ENCODE data around the gene GRHL3.
"Not testable (repeated sequence)": the region's sequence is repeated elsewhere in the genome, so short reads cannot be mapped to it uniquely, and the experiment has no call there.

Gene GRHL3

GRCh38 chr1:24319312-24319863 is at the start of gene GRHL3:
Gene GRHL3, plus strand, starts transcription at chr1:24319357. Its CDS starts 195 bp downstream, at chr1:24319552.
- H3K27ac ChIP-seq (ENCODE audit: low read depth, low read length), result no peak within 1 kb of the TSS
- H3K9me3 ChIP-seq (ENCODE audit: low read length), result no peaks in the 10 kb centered on the region
- no peaks in the 10 kb centered on the region for H3K36me3 ChIP-seq (ENCODE audit: insufficient read depth, low read length)
- no peak within 1 kb of the TSS for H3K9ac ChIP-seq (ENCODE audit: low read length)
- peaks cover 7% of the 10 kb centered on the region for H3K4me1 ChIP-seq (ENCODE audit: insufficient read depth, low read length)
- no peak within 1 kb of the TSS for H3K4me3 ChIP-seq (ENCODE audit: low read depth in 1 of 2, low read length in 2 of 2)
- H3K27me3 ChIP-seq (ENCODE audit: control insufficient read depth in 1 of 2, insufficient read depth in 2 of 2, low read length in 2 of 2), result peaks cover 4 to 12% of the 10 kb centered on the region in 2 donors

- H3K4me1 ChIP-seq (ENCODE audit: insufficient read depth, low read length); H3K36me3 ChIP-seq (ENCODE audit: insufficient read depth, low read length); H3K4me3 ChIP-seq (ENCODE audit: low read depth in 1 of 2, low read length in 2 of 2); H3K27me3 ChIP-seq (ENCODE audit: control insufficient read depth in 1 of 2, insufficient read depth in 2 of 2, low read length in 2 of 2); H3K9me3 ChIP-seq (ENCODE audit: low read length); H3K27ac ChIP-seq (ENCODE audit: low read depth, low read length); H3K9ac ChIP-seq (ENCODE audit: low read length): not testable (repeated sequence)
Observed at GRCh38 chr1:24274203-24275103, 44.7 kb upstream of the GRHL3 start.

- no peaks in the 10 kb centered on the region for H3K4me1 ChIP-seq (ENCODE audit: insufficient read depth, low read length)
- H3K27ac ChIP-seq (ENCODE audit: low read depth, low read length), result no peak overlapping the region
- no peaks in the 10 kb centered on the region for H3K36me3 ChIP-seq (ENCODE audit: insufficient read depth, low read length)
- H3K9ac ChIP-seq (ENCODE audit: low read length), result no peak overlapping the region
- no peaks in the 10 kb centered on the region for H3K9me3 ChIP-seq (ENCODE audit: low read length)
- no peak overlapping the region for H3K4me3 ChIP-seq (ENCODE audit: low read depth in 1 of 2, low read length in 2 of 2)
- peaks cover 0 to 8% of the 10 kb centered on the region in 2 donors for H3K27me3 ChIP-seq (ENCODE audit: control insufficient read depth in 1 of 2, insufficient read depth in 2 of 2, low read length in 2 of 2)
Observed at GRCh38 chr1:24275104-24275410, 44.1 kb upstream of the GRHL3 start.

GRCh38 chr1:24275510-24275909 is 43.6 kb upstream of the GRHL3 start:
- H3K9ac ChIP-seq (ENCODE audit: low read length), result no peak overlapping the region
- H3K36me3 ChIP-seq (ENCODE audit: insufficient read depth, low read length), result no peaks in the 10 kb centered on the region
- no peaks in the 10 kb centered on the region for H3K9me3 ChIP-seq (ENCODE audit: low read length)
- no peak overlapping the region for H3K27ac ChIP-seq (ENCODE audit: low read depth, low read length)
- H3K27me3 ChIP-seq (ENCODE audit: control insufficient read depth in 1 of 2, insufficient read depth in 2 of 2, low read length in 2 of 2), result peaks cover 0 to 8% of the 10 kb centered on the region in 2 donors
- no peaks in the 10 kb centered on the region for H3K4me1 ChIP-seq (ENCODE audit: insufficient read depth, low read length)
- no peak overlapping the region for H3K4me3 ChIP-seq (ENCODE audit: low read depth in 1 of 2, low read length in 2 of 2)

GRCh38 chr1:24276791-24277190 is 42.4 kb upstream of the GRHL3 start:
- no peak overlapping the region for H3K4me3 ChIP-seq (ENCODE audit: low read depth in 1 of 2, low read length in 2 of 2)
- H3K4me1 ChIP-seq (ENCODE audit: insufficient read depth, low read length), result no peaks in the 10 kb centered on the region
- peaks cover 0 to 8% of the 10 kb centered on the region in 2 donors for H3K27me3 ChIP-seq (ENCODE audit: control insufficient read depth in 1 of 2, insufficient read depth in 2 of 2, low read length in 2 of 2)
- no peak overlapping the region for H3K9ac ChIP-seq (ENCODE audit: low read length)
- H3K27ac ChIP-seq (ENCODE audit: low read depth, low read length), result no peak overlapping the region
- H3K9me3 ChIP-seq (ENCODE audit: low read length), result no peaks in the 10 kb centered on the region
- H3K36me3 ChIP-seq (ENCODE audit: insufficient read depth, low read length), result no peaks in the 10 kb centered on the region

GRCh38 chr1:24277420-24278169 is 41.6 kb upstream of the GRHL3 start:
- H3K36me3 ChIP-seq (ENCODE audit: insufficient read depth, low read length), result no peaks in the 10 kb centered on the region
- H3K9me3 ChIP-seq (ENCODE audit: low read length), result no peaks in the 10 kb centered on the region
- H3K9ac ChIP-seq (ENCODE audit: low read length), result no peak overlapping the region
- H3K27me3 ChIP-seq (ENCODE audit: control insufficient read depth in 1 of 2, insufficient read depth in 2 of 2, low read length in 2 of 2), result peaks cover 0 to 8% of the 10 kb centered on the region in 2 donors
- H3K4me3 ChIP-seq (ENCODE audit: low read depth in 1 of 2, low read length in 2 of 2), result no peak overlapping the region
- H3K27ac ChIP-seq (ENCODE audit: low read depth, low read length), result no peak overlapping the region
- no peaks in the 10 kb centered on the region for H3K4me1 ChIP-seq (ENCODE audit: insufficient read depth, low read length)

- Histone ChIP-seq H3K36me3 (ENCODE audit: insufficient read depth, low read length) (no peaks in the 10 kb centered on the region), H3K27ac (ENCODE audit: low read depth, low read length) (no peak overlapping the region), H3K9me3 (ENCODE audit: low read length) (no peaks in the 10 kb centered on the region), H3K4me3 (ENCODE audit: low read depth in 1 of 2, low read length in 2 of 2) (no peak overlapping the region), H3K27me3 (ENCODE audit: control insufficient read depth in 1 of 2, insufficient read depth in 2 of 2, low read length in 2 of 2) (peaks cover 0 to 8% of the 10 kb centered on the region in 2 donors), H3K4me1 (ENCODE audit: insufficient read depth, low read length) (no peaks in the 10 kb centered on the region), H3K9ac (ENCODE audit: low read length) (no peak overlapping the region)
Observed at GRCh38 chr1:24278726-24279125, 40.4 kb upstream of the GRHL3 start.

- no peak overlapping the region for H3K9ac ChIP-seq (ENCODE audit: low read length)
- no peaks in the 10 kb centered on the region for H3K9me3 ChIP-seq (ENCODE audit: low read length)
- no peak overlapping the region for H3K4me3 ChIP-seq (ENCODE audit: low read depth in 1 of 2, low read length in 2 of 2)
- H3K27ac ChIP-seq (ENCODE audit: low read depth, low read length), result no peak overlapping the region
- H3K27me3 ChIP-seq (ENCODE audit: control insufficient read depth in 1 of 2, insufficient read depth in 2 of 2, low read length in 2 of 2), result peaks cover 0 to 8% of the 10 kb centered on the region in 2 donors
- H3K36me3 ChIP-seq (ENCODE audit: insufficient read depth, low read length), result no peaks in the 10 kb centered on the region
- H3K4me1 ChIP-seq (ENCODE audit: insufficient read depth, low read length), result no peaks in the 10 kb centered on the region
Observed at GRCh38 chr1:24279590-24280232, 39.4 kb upstream of the GRHL3 start.

GRCh38 chr1:24281591-24281990 is 37.6 kb upstream of the GRHL3 start:
- H3K36me3 ChIP-seq (ENCODE audit: insufficient read depth, low read length), result no peaks in the 10 kb centered on the region
- H3K4me1 ChIP-seq (ENCODE audit: insufficient read depth, low read length), result no peaks in the 10 kb centered on the region
- H3K4me3 ChIP-seq (ENCODE audit: low read depth in 1 of 2, low read length in 2 of 2), result no peak overlapping the region
- H3K27me3 ChIP-seq (ENCODE audit: control insufficient read depth in 1 of 2, insufficient read depth in 2 of 2, low read length in 2 of 2), result peaks cover 0 to 8% of the 10 kb centered on the region in 2 donors
- no peaks in the 10 kb centered on the region for H3K9me3 ChIP-seq (ENCODE audit: low read length)
- H3K9ac ChIP-seq (ENCODE audit: low read length), result no peak overlapping the region
- no peak overlapping the region for H3K27ac ChIP-seq (ENCODE audit: low read depth, low read length)

- Histone ChIP-seq H3K9ac (ENCODE audit: low read length) (no peak overlapping the region), H3K4me1 (ENCODE audit: insufficient read depth, low read length) (no peaks in the 10 kb centered on the region), H3K4me3 (ENCODE audit: low read depth in 1 of 2, low read length in 2 of 2) (no peak overlapping the region)
Observed at GRCh38 chr1:24282491-24282890, 36.7 kb upstream of the GRHL3 start.

More at GRCh38 chr1:24282491-24282890, 36.7 kb upstream of the GRHL3 start:
- Histone ChIP-seq H3K27me3 (ENCODE audit: control insufficient read depth in 1 of 2, insufficient read depth in 2 of 2, low read length in 2 of 2) (peaks cover 0 to 8% of the 10 kb centered on the region in 2 donors), H3K27ac (ENCODE audit: low read depth, low read length) (no peak overlapping the region), H3K9me3 (ENCODE audit: low read length) (no peaks in the 10 kb centered on the region), H3K36me3 (ENCODE audit: insufficient read depth, low read length) (no peaks in the 10 kb centered on the region)

All from muscle layer of colon (tissue), 2 donors.